SK-N-SH (cell line): Measurements from ENCODE around the gene JPT2. TPM values are rescaled to one million over a fixed set of nuclear protein-coding genes. Genes with fewer than 3 reads are reported as not detected.

Experiments
- CTCF ChIA-PET: fragments of 300-600, 350-600 bp; formaldehyde crosslinking; extraction: SDS; loops from one replicate; lab custom pipeline; 2021; lab: Yijun Ruan, JAX
- POLR2A ChIA-PET: fragments of 350-600 bp; sonication (Branson Sonifier 250); formaldehyde crosslinking; extraction: SDS; loops from one replicate; lab custom pipeline; 2020; ENCODE audit warnings: antibody characterized with exemption, inconsistent platforms; lab: Yijun Ruan, JAX
- DNase-seq: peaks from one replicate; pipeline ENCODE4 v3.0.0; 2012
- H2AFZ ChIP-seq: fragments of 200-600 bp; sonication (generic); 2 replicates; pipeline ENCODE4 v1.8.1; 2016; ENCODE audit warnings: antibody characterized with exemption, mild to moderate bottlenecking, low read depth
- H3F3A ChIP-seq: fragments of 200-600 bp; sonication (generic); replicated peaks from 2 replicates; pipeline ENCODE3; 2016; ENCODE audit warnings: antibody characterized with exemption, mild to moderate bottlenecking; ENCODE audit not compliant: insufficient read depth
- H3K27ac ChIP-seq, 2 experiments: fragments of 200-500 bp in 1 of 2; fragments of 200-600 bp in 1 of 2; sonication (Bioruptor generic) in 1 of 2; sonication (generic), shearing (Covaris generic) in 1 of 2; 2 replicates each; pipeline versions ENCODE4 v1.5.1 to v1.6.1; 2014 to 2016; ENCODE audit warnings: low read depth in 2 of 2, inconsistent platforms in 1 of 2, low read length in 1 of 2, mild to moderate bottlenecking in 1 of 2, mixed read lengths in 1 of 2
- H3K27me3 ChIP-seq: fragments of 200-600 bp; sonication (generic), shearing (Covaris generic); 2 replicates; pipeline ENCODE4 v1.6.1; 2016; ENCODE audit warnings: mixed run types; ENCODE audit not compliant: insufficient read depth
- H3K36me3 ChIP-seq, 2 experiments: fragments of 200-500 bp in 1 of 2; fragments of 200-600 bp in 1 of 2; sonication (Bioruptor generic) in 1 of 2; sonication (generic) in 1 of 2; replicated peaks in 1 of 2; 2 replicates each; pipeline versions ENCODE3 to v1.5.1; 2014 to 2016; ENCODE audit warnings: low read length in 1 of 2, mild to moderate bottlenecking in 1 of 2; ENCODE audit not compliant: insufficient read depth in 2 of 2, control insufficient read depth in 1 of 2
- H3K4me1 ChIP-seq, 2 experiments: fragments of 200-500 bp in 1 of 2; fragments of 200-600 bp in 1 of 2; sonication (Bioruptor generic) in 1 of 2; sonication (generic), shearing (Covaris generic) in 1 of 2; 2 replicates each; pipeline versions ENCODE4 v1.5.1 to v1.6.1; 2014 to 2016; ENCODE audit warnings: low read depth in 1 of 2, low read length in 1 of 2, mixed run types in 1 of 2; ENCODE audit not compliant: insufficient read depth in 2 of 2, control insufficient read depth in 1 of 2
- H3K4me2 ChIP-seq: fragments of 200-600 bp; sonication (generic), shearing (Covaris generic); 2 replicates; pipeline ENCODE4 v1.6.1; 2017; ENCODE audit warnings: mixed run types
- H3K4me3 ChIP-seq, 2 experiments: fragments of 200-500 bp in 1 of 2; fragments of 200-600 bp in 1 of 2; sonication (Bioruptor generic) in 1 of 2; sonication (generic), shearing (Covaris generic) in 1 of 2; 2 replicates each; pipeline versions ENCODE4 v1.5.1 to v1.8.1; 2014 to 2016; ENCODE audit warnings: low read depth in 2 of 2, inconsistent platforms in 1 of 2, low read length in 1 of 2, mild to moderate bottlenecking in 1 of 2, mixed read lengths in 1 of 2, moderate library complexity in 1 of 2
- H3K79me2 ChIP-seq: fragments of 200-600 bp; sonication (generic); 2 replicates; pipeline ENCODE4 v1.8.1; 2017; ENCODE audit warnings: mild to moderate bottlenecking; ENCODE audit not compliant: insufficient read depth
- H3K9ac ChIP-seq: fragments of 200-600 bp; sonication (generic); 2 replicates; pipeline ENCODE4 v1.6.1; 2017; ENCODE audit warnings: mixed run types
- H3K9me2 ChIP-seq: fragments of 200-600 bp; sonication (generic); 2 replicates; pipeline ENCODE4 v1.6.1; 2017; ENCODE audit warnings: mixed run types
- H3K9me3 ChIP-seq: fragments of 200-600 bp; sonication (generic); 2 replicates; pipeline ENCODE4 v1.6.1; 2017; ENCODE audit warnings: mixed run types, mild to moderate bottlenecking, moderate library complexity
- H4K20me1 ChIP-seq: fragments of 200-600 bp; sonication (generic); 2 replicates; pipeline ENCODE4 v1.6.1; 2017; ENCODE audit warnings: mild to moderate bottlenecking, mixed run types; ENCODE audit not compliant: insufficient read depth
- ELF1 ChIP-seq: IDR thresholded peaks from 2 replicates; pipeline ENCODE4 v1.4.0; 2012
- GABPA ChIP-seq: IDR thresholded peaks from 2 replicates; pipeline ENCODE4 v1.4.0; 2012; ENCODE audit warnings: low read depth, mild to moderate bottlenecking
- GATA2 ChIP-seq: sonication (generic); formaldehyde crosslinking; IDR thresholded peaks from 2 replicates; pipeline ENCODE4 v1.5.0; 2020; ENCODE audit warnings: mild to moderate bottlenecking, missing genetic modification reagents
- MXI1 ChIP-seq: IDR thresholded peaks from 2 replicates; pipeline ENCODE4 v1.6.1; 2012; ENCODE audit warnings: mild to moderate bottlenecking, low read depth, low read length, improper control_type of control experiment
- POLR2AphosphoS5 ChIP-seq: IDR thresholded peaks from 2 replicates; pipeline ENCODE4 v1.6.1; 2012; ENCODE audit warnings: low read depth, low read length
- REST ChIP-seq: IDR thresholded peaks from 2 replicates; pipeline ENCODE4 v1.6.1; 2012; ENCODE audit warnings: mild to moderate bottlenecking, low read depth, low read length, moderate library complexity
- RFX5 ChIP-seq: IDR thresholded peaks from 2 replicates; pipeline ENCODE4 v1.6.1; 2012; ENCODE audit warnings: mild to moderate bottlenecking, improper control_type of control experiment, low read length
- RXRA ChIP-seq: IDR thresholded peaks from 2 replicates; pipeline ENCODE4 v1.4.0; 2012; ENCODE audit warnings: low read depth, mild to moderate bottlenecking, borderline replicate concordance
- SIN3A ChIP-seq: IDR thresholded peaks from 2 replicates; pipeline ENCODE4 v1.6.1; 2012; ENCODE audit warnings: low read depth, mild to moderate bottlenecking, low read length, moderate library complexity, borderline replicate concordance
- SMC3 ChIP-seq: IDR thresholded peaks from 2 replicates; pipeline ENCODE4 v1.6.1; 2012; ENCODE audit warnings: low read depth, low read length, improper control_type of control experiment
- USF1 ChIP-seq: IDR thresholded peaks from 2 replicates; pipeline ENCODE4 v1.4.0; 2012; ENCODE audit warnings: low read depth, borderline replicate concordance
- WGBS: methylation state at CpG from one replicate; pipeline ENCODE4 v1.1.6; 2017; ENCODE audit warnings: low lambda C conversion rate; 5-methylcytosine and 5-hydroxymethylcytosine counted together
- polyA plus RNA-seq, 3 experiments: library from polyadenylated mRNA; depleted of rRNA; stranded (reverse); fragments of >200 nt; gene quantifications; 2 replicates each; pipeline ENCODE4 v1.2.3, GENCODE V29; 2012
- TF ChIP-seq, protein P1 (sequence below): IDR thresholded peaks from 2 replicates; pipeline ENCODE4 v1.4.0; 2012; ENCODE audit warnings: low read depth

The JPT2 gene
- polyA plus RNA-seq, 1 of the 3 experiments (the other 2 are of a cell fraction), result 67.4 TPM

DNA sequence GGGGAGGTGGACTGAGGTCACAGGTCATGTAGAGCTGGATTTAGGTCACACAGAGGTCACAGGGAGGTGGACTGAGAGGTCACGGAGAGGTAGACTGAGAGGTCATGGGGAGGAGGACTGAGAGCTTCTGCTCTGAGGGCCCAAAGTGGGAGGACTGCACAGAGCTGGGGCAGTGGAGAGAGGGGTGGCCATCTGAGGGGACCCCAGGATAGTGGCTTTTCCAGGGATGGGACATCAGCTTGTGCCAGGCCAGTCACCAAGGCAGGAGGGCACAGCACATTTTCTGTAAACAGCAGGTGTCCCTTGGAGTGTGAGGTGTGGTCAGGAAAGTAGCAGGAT, 26.1 kb upstream of the JPT2 start:
- H3K79me2 ChIP-seq, result peaks cover 4% of the 10 kb centered on the region; the same call in 1 of the 2 replicates
- DNase-seq, result peak; percentile 42
- no peaks in the 10 kb centered on the region for H3K9me3 ChIP-seq
- ChIA-PET CTCF (no interaction called here), POLR2A (no interaction called here)
- TF ChIP-seq SMC3 (no peak), ELF1 (no peak), GATA2 (no peak), REST (no peak), RXRA (no peak), USF1 (no peak), POLR2AphosphoS5 (no peak), MXI1 (no peak), SIN3A (no peak)
- TF ChIP-seq, protein P1, sequence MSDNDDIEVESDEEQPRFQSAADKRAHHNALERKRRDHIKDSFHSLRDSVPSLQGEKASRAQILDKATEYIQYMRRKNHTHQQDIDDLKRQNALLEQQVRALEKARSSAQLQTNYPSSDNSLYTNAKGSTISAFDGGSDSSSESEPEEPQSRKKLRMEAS, result no peak
- H3K4me1 ChIP-seq, result peaks cover 0 to 3% of the 10 kb centered on the region in 2 experiments; a peak in 1 of 4 replicates
- WGBS, result 100% methylated on average over 1 of the region's 1 CpG
- H3K9ac ChIP-seq, result no peak overlapping the region
- H3F3A ChIP-seq, result peaks cover 10% of the 10 kb centered on the region
- H3K27ac ChIP-seq, result no peak overlapping the region
- no peak overlapping the region for H3K4me2 ChIP-seq
- H3K9me2 ChIP-seq, result no peaks in the 10 kb centered on the region
- no peaks in the 10 kb centered on the region for H3K27me3 ChIP-seq
- H4K20me1 ChIP-seq, result peaks cover 15% of the 10 kb centered on the region
- H3K4me3 ChIP-seq, result no peak overlapping the region
- no peak overlapping the region for H2AFZ ChIP-seq
- H3K36me3 ChIP-seq, result peaks cover 15 to 46% of the 10 kb centered on the region in 2 experiments

DNA sequence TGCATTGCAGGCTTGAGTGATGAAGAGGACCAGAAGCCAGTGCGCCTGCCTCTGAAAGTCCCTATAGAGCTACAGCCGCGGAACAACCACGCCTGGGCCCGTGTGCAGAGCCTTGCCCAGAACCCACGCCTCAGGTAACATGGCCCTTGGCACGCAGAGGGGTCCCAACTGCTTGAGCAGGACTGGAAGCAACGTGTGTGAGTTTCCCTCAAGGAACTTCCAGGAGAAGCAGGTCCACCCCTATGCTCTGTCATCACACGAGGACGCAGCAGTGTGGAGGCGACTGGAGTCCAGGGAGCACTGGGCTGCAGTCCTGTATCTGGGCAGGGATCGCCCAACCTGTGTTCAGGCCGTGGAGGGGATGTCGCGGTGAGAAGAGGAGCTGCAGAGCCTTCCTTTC, 25.1 kb upstream of the JPT2 start:
- Histone ChIP-seq H3K9me2 (no peaks in the 10 kb centered on the region), H3K27ac (no peak overlapping the region), H3K9me3 (no peaks in the 10 kb centered on the region), H3K36me3 (peaks cover 14 to 53% of the 10 kb centered on the region in 2 experiments), H3K27me3 (no peaks in the 10 kb centered on the region), H3K4me2 (no peak overlapping the region), H3K9ac (no peak overlapping the region), H2AFZ (no peak overlapping the region), H3K79me2 (peaks cover 3% of the 10 kb centered on the region; the same call in 1 of the 2 replicates), H3F3A (peaks cover 10% of the 10 kb centered on the region), H3K4me1 (peaks cover 0 to 7% of the 10 kb centered on the region in 2 experiments; a peak in 1 of 4 replicates), H4K20me1 (peaks cover 15% of the 10 kb centered on the region), H3K4me3 (no peak overlapping the region)
- TF ChIP-seq POLR2AphosphoS5 (no peak), GABPA (no peak), RFX5 (no peak)
- TF ChIP-seq, protein P1, result no peak
- DNase-seq, result no peak
- POLR2A ChIA-PET, result no interaction called here
- 96% methylated on average over 11 of the region's 15 CpGs for WGBS
- CTCF ChIA-PET, result no interaction called here
